GM23248 (cell line): ENCODE results near the gene TENT4B. TPM values are rescaled to one million over a fixed set of nuclear protein-coding genes. Genes with fewer than 3 reads are reported as not detected.

Experiments used
- DNase-seq: peaks from one replicate; pipeline ENCODE4 v3.0.0-alpha.2; 2015
- H2AFZ ChIP-seq: fragments of 200-600 bp; sonication (generic); 2 replicates; pipeline ENCODE4 v1.6.1; 2016; ENCODE audit warnings: antibody characterized with exemption
- H3F3A ChIP-seq: fragments of 200-600 bp; sonication (generic); 2 replicates; pipeline ENCODE4 v1.6.1; 2016; ENCODE audit warnings: mild to moderate bottlenecking, antibody characterized with exemption, mixed run types; ENCODE audit not compliant: insufficient read depth
- H3K27ac ChIP-seq: fragments of 200-600 bp; sonication (generic); 2 replicates; pipeline ENCODE4 v1.5.1; 2016; ENCODE audit warnings: mild to moderate bottlenecking
- H3K27me3 ChIP-seq: fragments of 200-600 bp; sonication (generic); replicated peaks from 2 replicates; pipeline ENCODE4 v1.6.1; 2016; ENCODE audit warnings: mild to moderate bottlenecking; ENCODE audit not compliant: insufficient read depth
- H3K36me3 ChIP-seq: fragments of 200-600 bp; sonication (generic); 2 replicates; pipeline ENCODE4 v1.6.1; 2016; ENCODE audit warnings: low read depth, mild to moderate bottlenecking
- H3K4me1 ChIP-seq: fragments of 200-600 bp; sonication (generic); 2 replicates; pipeline ENCODE4 v1.6.1; 2016; ENCODE audit warnings: mild to moderate bottlenecking; ENCODE audit not compliant: insufficient read depth
- H3K4me2 ChIP-seq: fragments of 200-600 bp; sonication (generic); one replicate; pipeline ENCODE4 v1.6.1; 2016; ENCODE audit warnings: mild to moderate bottlenecking; ENCODE audit not compliant: unreplicated experiment
- H3K4me3 ChIP-seq: fragments of 200-600 bp; sonication (generic); 2 replicates; pipeline ENCODE4 v1.5.1; 2016; ENCODE audit warnings: mild to moderate bottlenecking
- H3K79me2 ChIP-seq: fragments of 200-600 bp; sonication (generic); 2 replicates; pipeline ENCODE4 v1.6.1; 2016; ENCODE audit warnings: mild to moderate bottlenecking; ENCODE audit not compliant: insufficient read depth
- H3K9ac ChIP-seq: fragments of 200-600 bp; sonication (generic); 2 replicates; pipeline ENCODE4 v1.6.1; 2016; ENCODE audit warnings: mild to moderate bottlenecking
- H3K9me2 ChIP-seq: fragments of 200-600 bp; sonication (generic); 2 replicates; pipeline ENCODE4 v1.6.1; 2016; ENCODE audit warnings: mixed run types, mild to moderate bottlenecking, moderate library complexity; ENCODE audit not compliant: insufficient read depth
- H3K9me3 ChIP-seq: fragments of 200-600 bp; sonication (generic); one replicate; pipeline ENCODE4 v1.6.1; 2017; ENCODE audit warnings: low read depth
- H4K20me1 ChIP-seq: fragments of 200-600 bp; sonication (generic); 2 replicates; pipeline ENCODE4 v1.6.0; 2016; ENCODE audit not compliant: insufficient read depth
- EZH2 ChIP-seq: fragments of 200-600 bp; sonication (generic); IDR thresholded peaks from 2 replicates; pipeline ENCODE4 v1.6.1; 2018; ENCODE audit warnings: antibody characterized with exemption, mild to moderate bottlenecking; ENCODE audit not compliant: insufficient read depth, poor library complexity, severe bottlenecking
- EZH2phosphoT487 ChIP-seq: fragments of 200-600 bp; sonication (generic); IDR thresholded peaks from 2 replicates; pipeline ENCODE4 v1.6.1; 2018; ENCODE audit warnings: antibody characterized with exemption, moderate library complexity, mild to moderate bottlenecking, low read depth; ENCODE audit not compliant: insufficient read depth
- WGBS, 2 experiments: methylation state at CpG; one replicate each; pipeline ENCODE4 v1.1.6; 2015 to 2017; ENCODE audit warnings: low lambda C conversion rate in 2 of 2, low coverage in 1 of 2; ENCODE audit errors: missing lambda C conversion rate in 2 of 2; 5-methylcytosine and 5-hydroxymethylcytosine counted together
- in situ Hi-C: fragments of 300-500 bp; cut with MboI; formaldehyde crosslinking; loops from 2 replicates; pipeline ENCODE4 v1.15.0; 2020
- polyA plus RNA-seq: library from polyadenylated mRNA; unstranded; fragments of >200 nt; fragmentation: Nextera tagmentation; extraction: Ambion mirVana; gene quantifications from 2 replicates; pipeline ENCODE4 v1.2.1, GENCODE V29; 2016
- total RNA-seq: library from RNA; depleted of rRNA; stranded (reverse); fragments of >200 nt; shearing (Covaris generic); gene quantifications from 2 replicates; pipeline ENCODE4 v1.2.3, GENCODE V29; 2014

Gene TENT4B
- total and polyA plus RNA-seq, 2 experiments from 2014 or later = 7.4 to 12.6 TPM

DNA sequence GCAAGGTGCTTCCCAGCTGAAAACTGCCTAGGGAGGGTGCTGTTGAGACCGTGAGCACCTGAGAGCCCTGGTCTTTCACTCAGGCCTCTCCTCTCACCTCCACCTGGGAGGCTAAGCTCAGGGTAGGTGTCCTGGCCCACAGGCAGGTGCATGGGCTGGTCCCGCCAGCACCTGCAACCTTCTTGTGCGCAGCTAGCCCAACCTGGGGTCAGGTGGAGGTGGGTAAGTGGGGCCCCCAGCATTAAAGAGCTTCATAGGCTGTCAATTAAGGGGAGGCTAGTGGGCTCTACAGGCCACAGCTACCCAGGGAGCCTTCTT is 122.0 kb downstream of the TENT4B start:
- Histone ChIP-seq H3K4me1 (no peaks in the 10 kb centered on the region), H3K36me3 (no peaks in the 10 kb centered on the region), H2AFZ (no peak overlapping the region), H3K27ac (no peak overlapping the region), H3K9ac (no peak overlapping the region), H3K4me3 (no peak overlapping the region), H3K9me2 (no peaks in the 10 kb centered on the region), H3K9me3 (no peaks in the 10 kb centered on the region), H3K79me2 (peaks cover 96% of the 10 kb centered on the region), H3K27me3 (no peaks in the 10 kb centered on the region), H4K20me1 (no peaks in the 10 kb centered on the region), H3K4me2 (no peak overlapping the region), H3F3A (0 out of 2 replicates have a peak, but pooled peaks cover 7% of the 10 kb centered on the region)
- TF ChIP-seq EZH2 (no peak), EZH2phosphoT487 (no peak)
- 97 to 100% methylated on average over 3 of the region's 3 CpGs for WGBS, 2 experiments
- in situ Hi-C loops = no loop called here
- no peak for DNase-seq

DNA sequence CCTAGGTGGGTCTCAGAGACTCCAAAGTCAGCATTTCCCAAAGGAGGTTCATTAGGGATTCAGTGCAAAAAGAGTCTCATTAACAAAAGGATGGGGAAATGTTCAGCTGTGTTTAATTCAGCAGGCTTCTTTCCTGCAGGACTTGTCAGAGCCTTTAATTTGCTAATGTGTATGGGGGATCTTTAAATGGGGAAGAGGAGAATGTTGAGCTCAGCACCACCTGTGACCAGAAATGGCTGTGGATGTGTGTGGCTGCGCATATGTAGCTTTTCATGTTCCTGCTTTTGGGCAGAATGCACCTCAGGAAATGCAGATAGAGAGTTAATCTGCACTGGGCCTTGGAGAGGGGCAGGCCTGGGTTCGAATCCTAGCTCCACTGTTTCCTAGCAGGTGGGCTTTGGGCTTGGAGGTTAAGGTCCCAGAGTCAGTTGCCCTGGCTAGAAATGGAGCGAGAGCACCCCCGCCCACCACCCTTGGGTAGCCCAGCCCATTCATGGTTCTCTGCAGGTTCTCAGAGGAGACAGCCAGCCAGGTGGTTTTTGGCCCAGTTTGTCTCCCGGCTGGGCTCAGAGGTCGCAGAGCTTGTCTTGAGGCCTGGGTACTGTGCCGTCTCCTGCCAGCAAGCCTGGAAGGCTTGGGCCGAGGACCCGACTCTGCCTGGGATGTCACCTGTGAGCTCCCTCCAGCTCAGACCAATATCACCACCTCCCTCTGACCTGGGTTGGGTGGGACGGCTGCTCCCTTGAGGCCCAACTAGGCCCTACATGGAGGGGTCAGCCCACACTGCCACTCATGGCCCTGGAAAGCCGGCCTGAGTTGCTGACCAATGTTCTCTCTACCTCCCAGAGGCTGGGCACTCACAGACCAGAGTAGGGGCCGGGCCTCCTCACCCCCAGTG is 122.6 kb downstream of the TENT4B start:
- H3K9ac ChIP-seq = no peak overlapping the region
- H3K79me2 ChIP-seq = peaks cover 96% of the 10 kb centered on the region
- H3K4me1 ChIP-seq = no peaks in the 10 kb centered on the region
- H3K9me3 ChIP-seq = no peaks in the 10 kb centered on the region
- H3F3A ChIP-seq = 0 out of 2 replicates have a peak, but pooled peaks cover 7% of the 10 kb centered on the region
- H3K4me3 ChIP-seq = no peak overlapping the region
- H3K9me2 ChIP-seq = no peaks in the 10 kb centered on the region
- no peaks in the 10 kb centered on the region for H3K27me3 ChIP-seq
- no peak for TF ChIP-seq EZH2phosphoT487
- TF ChIP-seq EZH2 = no peak
- in situ Hi-C loops = no loop called here
- H2AFZ ChIP-seq = no peak overlapping the region
- no peak overlapping the region for H3K4me2 ChIP-seq
- H4K20me1 ChIP-seq = no peaks in the 10 kb centered on the region
- no peaks in the 10 kb centered on the region for H3K36me3 ChIP-seq
- DNase-seq = no peak
- no peak overlapping the region for H3K27ac ChIP-seq
- WGBS, 2 experiments = 82 to 84% methylated on average over 12 of the region's 12 CpGs

DNA sequence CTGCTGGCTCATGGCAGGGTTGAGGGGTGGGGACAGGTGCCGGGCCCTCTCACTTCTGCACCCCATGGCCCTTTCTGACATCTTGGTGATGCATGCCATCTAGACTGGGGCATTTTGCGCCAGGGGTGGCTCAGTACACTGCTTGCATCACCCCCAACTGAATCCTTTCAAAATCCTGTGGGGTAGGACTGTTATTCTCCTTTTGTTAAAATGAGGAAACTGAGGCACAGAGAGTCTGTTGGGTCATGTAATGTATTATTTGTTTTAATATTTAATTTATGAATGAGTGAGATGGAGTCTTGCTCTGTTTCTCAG is 123.2 kb downstream of the TENT4B start:
- DNase-seq = no peak
- Histone ChIP-seq H3F3A (0 out of 2 replicates have a peak, but pooled peaks cover 7% of the 10 kb centered on the region), H3K9me3 (no peaks in the 10 kb centered on the region), H3K9me2 (no peaks in the 10 kb centered on the region), H3K4me3 (no peak overlapping the region), H3K79me2 (peaks cover 97% of the 10 kb centered on the region), H3K9ac (no peak overlapping the region), H3K36me3 (no peaks in the 10 kb centered on the region), H3K4me1 (no peaks in the 10 kb centered on the region), H2AFZ (no peak overlapping the region), H3K27me3 (no peaks in the 10 kb centered on the region), H3K27ac (no peak overlapping the region), H4K20me1 (no peaks in the 10 kb centered on the region), H3K4me2 (no peak overlapping the region)
- TF ChIP-seq EZH2 (no peak), EZH2phosphoT487 (no peak)
- in situ Hi-C loops = no loop called here
- 97 to 100% methylated on average over 2 of the region's 2 CpGs for WGBS, 2 experiments

DNA sequence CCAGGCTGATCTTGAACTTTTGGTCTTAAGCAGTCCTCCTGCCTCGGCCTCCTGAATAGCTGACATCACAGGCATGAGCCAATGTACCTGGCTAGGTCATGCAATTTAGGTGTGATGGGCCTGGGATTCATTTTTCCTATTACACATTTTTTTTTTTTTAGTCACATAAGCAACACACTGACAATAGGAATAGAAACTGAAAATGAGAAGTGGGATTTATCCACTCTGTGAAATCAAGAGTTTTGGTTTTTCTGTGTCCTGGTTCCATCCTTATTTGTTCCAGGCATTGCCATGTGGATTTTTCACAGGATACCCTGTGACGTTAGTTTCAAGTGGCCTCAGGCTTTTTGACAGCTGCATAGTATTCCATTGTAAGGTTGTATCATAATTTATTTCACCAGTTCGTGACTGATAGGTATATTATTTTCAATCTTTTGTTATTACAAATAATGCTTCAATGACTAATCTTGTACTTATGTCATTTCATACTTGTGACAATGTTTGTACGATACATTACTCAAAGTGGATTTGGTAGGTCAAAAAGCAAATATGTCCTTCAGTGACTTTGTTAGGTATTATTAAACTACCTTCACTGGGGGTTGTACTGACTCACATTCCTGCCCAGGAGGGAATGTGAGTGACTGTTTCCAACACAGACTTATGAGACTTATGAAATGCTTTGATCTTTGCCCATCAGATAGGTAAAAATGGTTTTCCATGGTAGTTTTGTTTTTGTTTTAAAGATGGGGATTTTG is 123.9 kb downstream of the TENT4B start:
- H3K9me3 ChIP-seq = no peaks in the 10 kb centered on the region
- WGBS, 2 experiments = 98% methylated on average over 4 of the region's 4 CpGs
- no peaks in the 10 kb centered on the region for H3K9me2 ChIP-seq
- H3K79me2 ChIP-seq = peaks cover 97% of the 10 kb centered on the region
- no peaks in the 10 kb centered on the region for H3K36me3 ChIP-seq
- H3K9ac ChIP-seq = no peak overlapping the region
- no peaks in the 10 kb centered on the region for H3K4me1 ChIP-seq
- H3K27ac ChIP-seq = no peak overlapping the region
- H3K4me2 ChIP-seq = no peak overlapping the region
- no peaks in the 10 kb centered on the region for H3K27me3 ChIP-seq
- no peaks in the 10 kb centered on the region for H4K20me1 ChIP-seq
- DNase-seq = no peak
- in situ Hi-C loops = no loop called here
- no peak overlapping the region for H2AFZ ChIP-seq
- TF ChIP-seq EZH2 (no peak), EZH2phosphoT487 (no peak)
- H3F3A ChIP-seq = 0 out of 2 replicates have a peak, but pooled peaks cover 7% of the 10 kb centered on the region
- H3K4me3 ChIP-seq = no peak overlapping the region
